ENCODE results near the gene TP53BP1.

The TP53BP1 gene

DNA sequence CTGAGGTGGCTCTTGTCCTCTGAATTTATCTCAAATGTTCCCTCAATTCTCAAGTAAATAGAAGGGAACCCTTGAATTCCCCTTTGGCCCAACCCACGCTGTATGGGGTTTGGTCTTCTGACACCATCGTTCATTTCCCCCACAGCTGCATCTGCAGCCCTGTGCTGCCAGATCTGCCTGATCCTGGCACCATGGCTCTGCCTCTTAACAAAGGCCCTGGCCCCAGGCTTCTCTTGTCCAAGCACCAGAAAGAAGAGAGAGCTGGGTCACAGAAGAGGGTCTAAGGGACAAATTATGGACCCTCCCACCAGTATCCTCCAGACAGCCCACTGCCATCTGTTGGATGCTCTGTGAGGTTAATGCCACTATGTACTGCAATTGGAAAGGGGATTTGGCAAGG lies 26.2 kb upstream of the TP53BP1 start:
- DNase-seq: no peak

GRCh38 chr15:43518197-43518761 lies 25.3 kb upstream of the TP53BP1 start:
- no peak for DNase-seq

- DNase-seq: no peak
These were observed 24.6 kb upstream of the TP53BP1 start, which contains the start of gene MAP1A for GRCh38 chr15:43517354-43518196. TSS of gene MAP1A (plus strand) at chr15:43517608. CDS start at chr15:43521474, 3,866 bp downstream.

- DNase-seq: no peak
These were observed 23.9 kb upstream of the TP53BP1 start for GRCh38 chr15:43516801-43517353.

DNA sequence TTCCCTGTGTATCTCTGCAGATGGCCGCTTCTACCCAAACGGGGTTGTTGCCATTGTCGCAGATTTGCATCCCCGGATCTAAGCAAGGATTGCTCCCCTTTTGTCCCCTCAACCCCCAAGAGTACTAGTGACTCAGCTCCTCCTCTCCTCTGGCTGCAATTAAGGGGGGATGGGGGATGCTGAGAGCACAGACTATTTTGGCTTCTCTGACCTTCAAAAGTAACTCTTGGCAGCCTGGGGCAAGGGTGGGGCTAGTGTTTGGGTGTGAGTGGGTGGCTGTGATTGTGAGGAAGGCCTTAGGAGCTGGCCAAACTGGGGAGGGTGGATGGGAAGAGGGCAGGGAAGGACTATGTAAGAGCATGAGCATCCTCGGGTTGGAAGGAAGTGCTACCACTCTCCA lies 23.2 kb upstream of the TP53BP1 start:
- no peak for DNase-seq

GRCh38 chr15:43515741-43516140 lies 22.8 kb upstream of the TP53BP1 start:
- no peak for DNase-seq

- peak; percentile 40 for DNase-seq
These were observed 21.5 kb upstream of the TP53BP1 start for GRCh38 chr15:43514241-43515057.

DNA sequence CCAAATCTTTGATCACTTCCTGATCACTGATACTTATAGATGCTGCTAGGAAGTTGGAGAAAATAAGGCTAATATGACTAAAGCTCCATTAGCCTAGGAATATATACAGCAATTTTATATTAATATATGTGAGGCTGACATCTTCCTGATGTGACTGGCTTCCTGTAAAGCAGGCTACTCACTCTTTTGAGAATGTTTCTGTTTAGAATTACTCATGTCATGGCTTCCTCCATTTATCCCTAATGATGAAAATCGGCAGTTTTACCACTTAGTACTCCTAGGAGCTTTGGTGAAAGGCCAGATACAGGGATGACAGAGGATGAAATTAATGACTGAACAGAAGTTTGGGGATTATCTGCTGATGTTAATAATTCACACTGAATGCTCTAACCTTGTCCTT lies 20.6 kb upstream of the TP53BP1 start:
- DNase-seq: no peak

DNA sequence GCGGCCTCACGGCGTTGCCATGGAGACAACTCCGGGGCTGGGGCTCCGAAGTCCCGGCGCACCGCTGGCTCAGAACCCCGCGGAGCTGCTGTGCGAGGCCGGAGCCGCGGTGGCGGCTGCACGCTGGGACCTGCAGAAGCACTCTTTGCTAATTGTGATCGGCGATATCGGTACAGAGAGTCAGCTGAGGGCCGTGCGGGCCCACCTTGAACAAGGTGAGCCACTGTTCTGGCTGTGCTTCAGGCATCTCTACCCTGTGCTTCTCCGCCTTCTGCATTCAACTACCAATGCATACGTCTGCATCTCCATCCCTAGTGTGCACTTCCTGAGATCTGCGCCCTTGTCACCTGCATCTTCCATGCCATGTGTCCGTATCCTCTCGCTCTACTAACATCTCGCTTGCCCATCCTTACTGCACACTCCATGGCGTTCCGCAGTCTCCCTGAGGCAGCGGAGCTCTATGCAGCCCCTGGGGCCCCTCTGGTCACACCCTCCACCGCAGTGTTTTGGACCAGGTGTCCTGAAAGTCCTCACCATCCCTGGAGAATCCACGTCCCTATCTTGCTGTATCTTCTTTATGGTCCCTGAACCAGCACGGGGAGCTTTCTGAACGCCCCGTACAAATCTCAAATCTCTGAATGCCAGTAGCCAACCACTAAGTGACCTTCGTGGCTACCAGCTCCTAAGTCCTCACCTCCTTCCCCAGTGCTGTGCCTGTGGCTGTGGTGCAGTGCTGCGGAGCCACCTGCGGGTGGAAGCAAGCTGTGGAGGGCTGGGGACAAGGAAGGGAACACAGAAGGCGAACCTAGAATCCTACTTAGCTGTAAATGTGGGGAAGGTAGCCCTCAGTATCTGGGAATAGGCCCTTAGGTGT lies 18.3 kb upstream of the TP53BP1 start:
- DNase-seq: peak; percentile 30

DNA sequence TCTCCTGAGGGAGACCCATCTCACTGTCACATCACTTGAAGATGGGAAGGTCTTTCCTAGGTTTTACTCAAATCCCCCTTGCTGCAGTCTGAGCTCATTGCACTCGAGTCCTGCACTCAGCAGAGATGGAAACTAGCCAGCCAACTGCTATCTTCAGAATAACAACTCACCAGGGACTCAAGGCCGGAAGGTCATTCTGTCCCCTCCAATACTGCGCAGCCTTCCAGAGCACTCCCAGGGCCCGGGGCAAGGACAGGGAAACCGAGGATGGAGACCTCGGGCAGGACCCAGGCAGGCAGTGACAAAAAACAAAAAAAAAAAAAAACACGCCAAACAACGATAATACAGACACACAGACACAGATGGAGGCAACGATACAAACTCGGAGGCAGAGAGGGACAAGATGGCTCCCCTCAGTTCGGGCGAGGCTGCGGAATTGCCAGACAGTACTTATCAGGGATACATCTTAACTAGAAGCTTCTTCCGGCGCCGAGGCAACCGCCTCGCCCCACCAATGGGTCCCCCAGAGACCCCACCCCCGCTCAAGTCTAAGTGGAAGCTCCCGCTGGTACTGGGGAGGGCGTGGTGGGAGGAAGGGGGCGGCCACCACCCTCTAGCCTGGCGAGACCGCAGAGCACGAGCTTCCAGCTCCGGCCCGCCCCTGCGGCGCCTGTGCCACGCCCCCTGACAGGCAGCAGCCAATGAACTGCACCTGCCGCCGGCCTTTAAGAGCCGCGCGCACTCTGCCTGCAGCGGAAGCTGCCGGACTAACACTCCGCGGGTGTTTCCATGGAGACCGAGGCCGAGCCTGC lies 17.4 kb upstream of the TP53BP1 start:
- DNase-seq: peak; percentile 99

DNA sequence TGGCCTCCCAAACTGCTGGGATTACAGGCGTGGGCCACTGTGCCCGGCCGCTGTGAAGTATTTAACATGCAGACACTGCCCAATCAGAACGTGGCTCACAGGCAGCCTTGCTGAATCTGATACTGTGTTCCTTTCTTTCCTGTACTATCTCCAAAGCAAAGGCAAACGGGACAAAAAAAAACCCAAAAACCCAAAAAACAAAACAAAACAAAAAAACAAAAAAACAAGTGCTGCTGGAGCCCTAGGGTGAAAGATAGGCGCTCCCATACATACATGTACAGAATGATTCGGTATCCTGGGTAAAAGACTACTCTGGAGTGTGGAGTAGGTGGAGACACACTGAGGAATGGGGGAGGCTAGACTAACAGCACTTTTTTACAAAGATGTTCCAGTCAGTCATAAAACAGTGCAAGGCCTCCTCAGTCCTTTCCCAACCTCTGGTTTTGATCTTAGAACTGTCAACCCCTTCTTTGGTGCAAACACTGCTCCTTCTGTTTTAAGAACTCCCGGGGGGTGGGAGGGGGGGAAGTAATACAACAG lies 16.8 kb upstream of the TP53BP1 start:
- no peak for DNase-seq

GRCh38 chr15:43508991-43509659 lies 16.2 kb upstream of the TP53BP1 start:
- no peak for DNase-seq

- no peak for DNase-seq
These were observed 15.5 kb upstream of the TP53BP1 start for GRCh38 chr15:43508421-43508820.

GRCh38 chr15:43505738-43506137 lies 12.8 kb upstream of the TP53BP1 start:
- no peak for DNase-seq

- DNase-seq: no peak
These were observed 6.7 kb upstream of the TP53BP1 start for GRCh38 chr15:43499635-43500034.

GRCh38 chr15:43498990-43499389 lies 6.0 kb upstream of the TP53BP1 start:
- DNase-seq: no peak

GRCh38 chr15:43493703-43494472 lies 932 bp upstream of the TP53BP1 start:
- DNase-seq: no peak

DNA sequence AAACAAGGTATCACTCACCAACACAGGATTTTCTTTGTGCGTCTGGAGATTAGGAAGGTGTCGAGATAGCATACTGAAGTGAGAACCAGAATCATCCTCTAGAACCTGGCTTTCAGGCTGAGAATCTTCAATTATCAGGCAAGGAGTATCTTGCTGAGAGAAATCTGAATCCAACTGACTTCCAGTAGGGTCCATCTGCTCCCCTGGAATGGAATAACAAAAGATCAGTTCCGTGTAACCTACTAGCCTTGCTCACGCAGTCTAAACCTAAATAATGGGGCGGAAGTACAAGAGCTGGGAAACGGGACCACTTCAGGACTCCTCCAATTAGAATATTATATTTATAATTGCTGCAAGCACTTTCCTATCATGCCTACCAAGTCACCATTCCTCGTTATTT lies 690 bp downstream of the TP53BP1 start:
- DNase-seq: no peak

GRCh38 chr15:43489191-43489590 lies 3.8 kb downstream of the TP53BP1 start:
- no peak for DNase-seq

- no peak for DNase-seq
These were observed 4.2 kb downstream of the TP53BP1 start for GRCh38 chr15:43488790-43489189.
